HEK293 (cell line): ENCODE measurements around the gene HSD17B13.

Experiments
- CTCF ChIP-seq: fragments of 450-650 bp; formaldehyde crosslinking; IDR thresholded peaks from 2 replicates; pipeline ENCODE4 v1.5.1; 2016; ENCODE audit warnings: missing biosample characterization, missing genetic modification characterization
- SP2 ChIP-seq: fragments of 450-650 bp; formaldehyde crosslinking; IDR thresholded peaks from 2 replicates; pipeline ENCODE4 v1.5.1; 2016; ENCODE audit warnings: missing biosample characterization, missing genetic modification characterization
- ZNF513 ChIP-seq: fragments of 450-650 bp; IDR thresholded peaks from 2 replicates; pipeline ENCODE4 v1.5.1; 2018; ENCODE audit warnings: missing biosample characterization, missing genetic modification characterization

GRCh38 chr4:87310691-87311335 is 11.9 kb downstream of the HSD17B13 start:
- TF ChIP-seq CTCF (tag by site-specific recombination) (no peak), SP2 (tag by site-specific recombination) (no peak), ZNF513 (no peak)
